Ramos (cell line): Measurements from ENCODE around the gene NAV3.
"Not testable (repeated sequence)": the region's sequence is repeated elsewhere in the genome, so short reads cannot be mapped to it uniquely, and the experiment has no call there.

Experiments used
- in situ Hi-C: fragments of 300-500 bp; cut with MboI; formaldehyde crosslinking; loops from one replicate; pipeline ENCODE4 v1.14.3; 2022; ENCODE audit warnings: low sequenced_read_pairs; ENCODE audit not compliant: unreplicated experiment

Gene NAV3

GRCh38 chr12:78226763-78227162 is 396.1 kb downstream of the NAV3 start:
- in situ Hi-C loops, result no loop called here

DNA sequence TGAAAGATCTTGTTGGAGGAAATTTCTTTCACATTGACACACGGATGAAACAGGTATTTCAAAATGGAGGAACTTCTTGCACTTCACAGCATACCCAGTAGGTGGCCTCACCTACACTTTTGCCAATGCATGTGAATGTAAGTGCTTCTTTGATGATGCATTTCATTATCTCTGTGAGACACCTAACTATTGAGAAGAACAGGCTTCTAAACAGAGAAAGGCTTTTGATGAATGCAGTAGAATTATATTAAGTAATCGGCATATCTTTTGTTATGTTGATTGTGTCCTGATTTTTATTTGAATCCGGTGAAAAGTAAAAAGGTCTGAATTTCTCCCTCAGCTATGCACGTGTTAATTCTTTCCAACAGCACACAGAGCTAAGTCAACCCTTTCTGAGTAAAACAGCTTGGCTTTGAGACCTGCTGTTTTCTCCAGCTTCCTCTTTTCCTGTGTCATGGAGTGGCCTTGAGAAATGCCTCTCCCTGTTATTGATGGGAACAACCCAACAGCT is 399.0 kb downstream of the NAV3 start:
- in situ Hi-C loops, result no loop called here

- in situ Hi-C loops, result no loop called here
These were observed 402.1 kb downstream of the NAV3 start for GRCh38 chr12:78232756-78233155.

GRCh38 chr12:78236264-78236663 is 405.6 kb downstream of the NAV3 start:
- in situ Hi-C loops, result no loop called here

GRCh38 chr12:78239544-78239943 is 408.9 kb downstream of the NAV3 start:
- in situ Hi-C loops, result no loop called here

GRCh38 chr12:78240827-78241226 is 410.1 kb downstream of the NAV3 start:
- in situ Hi-C loops, result no loop called here

GRCh38 chr12:78241446-78241845 is 410.8 kb downstream of the NAV3 start:
- in situ Hi-C loops, result no loop called here

GRCh38 chr12:78244916-78245507 is 414.3 kb downstream of the NAV3 start:
- in situ Hi-C loops, result no loop called here

DNA sequence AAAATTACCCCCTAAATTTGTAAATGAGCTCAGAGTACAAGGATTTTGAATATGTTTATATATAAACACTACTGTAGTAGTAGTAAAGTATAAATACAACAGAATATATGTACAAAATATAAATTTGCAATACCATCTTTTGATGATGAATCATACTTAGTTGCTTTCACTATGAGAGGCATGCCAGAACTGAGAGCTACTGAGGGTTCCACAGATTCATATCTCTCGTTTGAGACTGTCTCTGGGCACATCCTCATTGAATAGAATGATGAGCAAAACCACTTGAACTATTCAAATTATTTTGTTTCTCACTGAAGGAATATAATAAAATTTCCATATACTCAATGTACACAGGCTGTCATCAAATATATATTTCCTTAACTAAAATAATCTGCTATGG is 417.6 kb downstream of the NAV3 start:
- in situ Hi-C loops, result no loop called here

GRCh38 chr12:78249578-78249977 is 418.9 kb downstream of the NAV3 start:
- in situ Hi-C loops, result no loop called here

- in situ Hi-C loops, result not testable (repeated sequence)
These were observed 427.0 kb downstream of the NAV3 start for GRCh38 chr12:78257662-78258061.

DNA sequence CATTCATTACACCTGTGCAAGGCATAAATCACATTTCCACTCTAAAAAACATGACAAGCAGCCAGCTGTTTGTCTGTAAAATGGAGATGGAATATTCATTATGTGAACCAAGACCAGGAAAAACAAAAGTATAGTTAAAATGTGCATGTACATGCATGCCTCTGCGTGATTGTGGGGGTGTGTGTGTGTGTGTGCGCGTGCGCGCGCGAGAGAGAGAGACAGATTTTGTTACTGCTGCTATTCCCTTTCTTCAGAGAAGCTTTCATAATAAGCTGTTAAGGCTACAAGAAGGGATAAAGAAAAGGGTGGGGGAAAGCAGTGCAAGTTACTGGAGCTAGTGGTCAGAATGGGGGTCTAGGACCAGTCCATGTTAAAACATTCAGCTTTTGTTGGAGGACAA is 430.3 kb downstream of the NAV3 start:
- in situ Hi-C loops, result no loop called here

DNA sequence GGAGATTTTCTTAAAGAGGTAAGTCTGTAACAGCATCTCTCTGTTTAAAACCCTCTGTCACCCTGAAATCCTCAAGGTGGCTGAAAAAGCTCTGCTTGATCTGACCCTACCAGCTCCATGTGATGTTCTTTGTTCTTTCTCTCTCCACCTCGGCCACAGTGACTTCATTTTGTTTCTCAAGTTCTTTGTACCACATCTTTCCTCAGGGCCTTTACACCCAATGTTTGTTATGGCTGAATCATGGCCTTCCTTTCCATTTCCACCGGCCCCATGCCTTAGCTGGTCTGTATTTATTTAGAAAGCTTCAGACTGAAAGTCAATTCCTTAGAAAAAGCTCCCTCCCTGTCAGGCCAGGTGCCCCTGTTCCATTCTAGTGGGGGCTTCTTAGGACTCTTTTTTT is 431.2 kb downstream of the NAV3 start:
- in situ Hi-C loops, result no loop called here
